Measurements from ENCODE around the gene MRPL55.

Gene MRPL55

GRCh38 chr1:228058172-228058948 is 50.7 kb downstream of the MRPL55 start:
- H3K27ac ChIP-seq, result no peak overlapping the region
- DNase-seq (ENCODE audit: low spot score), result no peak
- POLR2A ChIA-PET (ENCODE audit: low non-redundant PET), result no interaction called here
- CTCF ChIA-PET, result interaction anchor here (0.6 to 1.4 kb wide), 2 partner anchors 54 to 1714 kb away, joined by 3 to 5 read pairs; no protein-coding TSS in a partner anchor
- TF ChIP-seq CTCF (conservative IDR thresholded peaks at IDR 0.05; ENCODE audit: low read depth), result no peak
